NB4 (cell line): ENCODE measurements around the gene NEK4.

Experiments used
- MAX ChIP-seq: IDR thresholded peaks from 2 replicates; pipeline ENCODE4 v1.6.1; 2011; ENCODE audit warnings: low read depth, low read length
- POLR2A ChIP-seq: IDR thresholded peaks from 2 replicates; pipeline ENCODE4 v1.6.1; 2011; ENCODE audit warnings: mild to moderate bottlenecking; ENCODE audit not compliant: insufficient read length; ENCODE audit errors: extremely low read depth
- TF ChIP-seq, protein P1 (sequence below): IDR thresholded peaks from one replicate; pipeline ENCODE4 v1.5.1; 2012; ENCODE audit warnings: low read depth, low read length

DNA sequence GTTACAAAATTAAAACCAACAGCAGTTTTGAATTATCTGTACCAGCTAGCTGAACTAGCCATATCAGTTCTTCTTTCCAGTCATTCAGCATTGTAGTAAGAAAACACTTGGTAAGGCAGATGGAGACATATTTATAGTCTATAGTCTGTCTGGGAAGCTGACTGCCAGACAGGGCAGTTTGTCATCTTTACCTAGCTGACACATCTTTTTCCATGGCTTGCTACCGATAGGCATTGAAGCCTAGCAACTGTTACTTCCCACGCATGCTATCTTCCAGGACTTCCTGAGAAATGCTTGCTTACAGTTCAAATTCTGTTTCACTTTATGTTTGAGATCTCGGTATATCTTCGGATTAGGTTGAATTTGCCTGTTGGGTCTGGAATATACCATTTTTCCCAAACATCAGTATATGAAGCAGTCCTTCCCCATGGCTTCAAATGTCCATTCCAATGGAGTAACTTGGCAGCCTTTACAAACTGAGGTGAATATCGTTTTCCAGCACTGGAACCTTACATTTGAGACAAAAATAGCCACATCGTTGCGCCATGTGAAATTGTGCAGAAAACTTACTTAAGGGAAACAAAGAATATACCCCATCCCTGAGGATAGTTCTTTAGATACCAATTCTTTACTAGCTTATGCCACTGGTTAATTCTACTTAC lies 76.1 kb downstream of the NEK4 start:
- TF ChIP-seq, protein P1, sequence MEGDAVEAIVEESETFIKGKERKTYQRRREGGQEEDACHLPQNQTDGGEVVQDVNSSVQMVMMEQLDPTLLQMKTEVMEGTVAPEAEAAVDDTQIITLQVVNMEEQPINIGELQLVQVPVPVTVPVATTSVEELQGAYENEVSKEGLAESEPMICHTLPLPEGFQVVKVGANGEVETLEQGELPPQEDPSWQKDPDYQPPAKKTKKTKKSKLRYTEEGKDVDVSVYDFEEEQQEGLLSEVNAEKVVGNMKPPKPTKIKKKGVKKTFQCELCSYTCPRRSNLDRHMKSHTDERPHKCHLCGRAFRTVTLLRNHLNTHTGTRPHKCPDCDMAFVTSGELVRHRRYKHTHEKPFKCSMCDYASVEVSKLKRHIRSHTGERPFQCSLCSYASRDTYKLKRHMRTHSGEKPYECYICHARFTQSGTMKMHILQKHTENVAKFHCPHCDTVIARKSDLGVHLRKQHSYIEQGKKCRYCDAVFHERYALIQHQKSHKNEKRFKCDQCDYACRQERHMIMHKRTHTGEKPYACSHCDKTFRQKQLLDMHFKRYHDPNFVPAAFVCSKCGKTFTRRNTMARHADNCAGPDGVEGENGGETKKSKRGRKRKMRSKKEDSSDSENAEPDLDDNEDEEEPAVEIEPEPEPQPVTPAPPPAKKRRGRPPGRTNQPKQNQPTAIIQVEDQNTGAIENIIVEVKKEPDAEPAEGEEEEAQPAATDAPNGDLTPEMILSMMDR = no peak
- TF ChIP-seq POLR2A (no peak), MAX (no peak)
